ENCODE measurements around the gene ATL1. TPM values are rescaled to one million over a fixed set of nuclear protein-coding genes. Genes with fewer than 3 reads are reported as not detected.

Gene ATL1
- total and polyA plus RNA-seq, 2 of the 4 experiments (the other 2 are of a cell fraction), result 6.0 to 12.2 TPM

DNA sequence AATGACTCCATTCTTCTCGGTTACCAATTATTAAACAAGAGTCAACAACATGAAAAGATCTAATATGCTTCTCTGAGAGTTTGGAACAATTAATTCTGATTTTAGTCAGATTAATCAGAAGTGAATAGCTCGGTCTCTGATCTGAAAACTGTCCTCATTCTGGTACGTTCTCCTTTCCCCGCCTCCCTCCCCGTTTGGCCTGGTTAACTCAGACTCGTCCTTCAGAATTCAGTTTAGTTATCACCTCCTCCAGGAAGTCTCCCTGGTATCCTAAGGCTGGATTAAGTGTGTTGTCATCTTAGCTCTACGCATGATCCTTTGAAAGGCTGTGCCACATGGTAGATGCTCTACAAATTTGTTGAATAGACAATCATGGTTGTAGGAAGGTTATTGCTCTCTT lies 49.8 kb upstream of the ATL1 start:
- H3K4me1 ChIP-seq (ENCODE audit: control insufficient read depth, insufficient read depth, low read length), result no peaks in the 10 kb centered on the region
- no peak overlapping the region for H4K5ac ChIP-seq (ENCODE audit: low read depth, low read length)
- CTCF ChIA-PET, result no interaction called here
- peaks cover 14 to 40% of the 10 kb centered on the region in 2 experiments for H3K79me1 ChIP-seq (ENCODE audit: low read depth in 1 of 2, low read length in 2 of 2)
- no peak overlapping the region for H2BK20ac ChIP-seq (ENCODE audit: low read depth, low read length)
- H3K9me3 ChIP-seq (ENCODE audit: control insufficient read depth, insufficient read depth, low read length), result no peaks in the 10 kb centered on the region
- H3K9ac ChIP-seq (ENCODE audit: low read depth, low read length), result no peak overlapping the region
- no peak overlapping the region for H3K4me2 ChIP-seq (ENCODE audit: low read depth, low read length)
- BruUV-seq (replicated peaks), result no TSS peak
- H2BK15ac ChIP-seq (ENCODE audit: low read depth, low read length), result no peak overlapping the region
- H4K8ac ChIP-seq (ENCODE audit: low read depth in 2 of 2, low read length in 2 of 2), result no peak overlapping the region
- H3K27me3 ChIP-seq (ENCODE audit: control insufficient read depth, insufficient read depth, low read length), result no peaks in the 10 kb centered on the region
- POLR2A ChIA-PET (ENCODE audit: unreplicated experiment), result no interaction called here
- peaks cover 54% of the 10 kb centered on the region for H4K20me1 ChIP-seq (ENCODE audit: insufficient read depth, low read length)
- peaks cover 4% of the 10 kb centered on the region; the same call in 1 of the 2 replicates for H3K36me3 ChIP-seq (ENCODE audit: control insufficient read depth, insufficient read depth, low read length)
- H2BK5ac ChIP-seq (ENCODE audit: low read depth, low read length, poor library complexity, severe bottlenecking), result no peak overlapping the region
- peaks cover 3% of the 10 kb centered on the region; the same call in 1 of the 2 replicates for H3K9me1 ChIP-seq (ENCODE audit: insufficient read depth, low read length)
- TF ChIP-seq MXI1 (IDR thresholded peaks at IDR 0.05; ENCODE audit: borderline replicate concordance, low read depth, low read length), result no peak
- TF ChIP-seq RFX5 (IDR thresholded peaks at IDR 0.05; ENCODE audit: low read depth, low read length), result no peak
- no peak overlapping the region for H4K91ac ChIP-seq (ENCODE audit: insufficient read depth, low read depth, low read length)
- no peak overlapping the region for H3K56ac ChIP-seq (ENCODE audit: extremely low read depth, insufficient read depth, low read length)
- ATAC-seq (ENCODE audit: low read depth) (no peak), DNase-seq (no peak)
- no peak overlapping the region for H2AFZ ChIP-seq (replicated peaks; ENCODE audit: low read length, poor library complexity)
- no peak overlapping the region for H3K4ac ChIP-seq (ENCODE audit: low read depth, low read length)
- no CpG with 5 or more reads among the region's 7 CpGs for WGBS, 2 experiments (ENCODE audit: extremely low coverage in 2 of 2, insufficient read length in 1 of 2)
- no peak overlapping the region for H2AK9ac ChIP-seq (replicated peaks; ENCODE audit: low read depth, low read length, poor library complexity)
- no peak overlapping the region for H3K18ac ChIP-seq (ENCODE audit: low read depth, low read length)
- H2AK5ac ChIP-seq (ENCODE audit: low read depth, low read length), result 0 out of 2 replicates have a peak overlapping the region, but pooled peaks have one; percentile 13
- H3K23ac ChIP-seq (ENCODE audit: low read depth, low read length), result no peak overlapping the region
- dilution Hi-C loops (cut with HindIII; ENCODE audit: low sequenced_read_pairs, unreplicated experiment), result no loop called here
- H3K14ac ChIP-seq (replicated peaks; ENCODE audit: low read depth, low read length), result no peak overlapping the region; the same call in 1 of the 2 replicates
- no peak overlapping the region for H3K4me3 ChIP-seq (ENCODE audit: insufficient read depth, low read depth, low read length)
- H3K27ac ChIP-seq (ENCODE audit: insufficient read depth, low read length), result no peak overlapping the region
- H2BK120ac ChIP-seq (ENCODE audit: low read depth, low read length), result no peak overlapping the region
- in situ Hi-C loops (cut with MboI; ENCODE audit: low sequenced_read_pairs), result no loop called here
- intact Hi-C loops (cut with micrococcal nuclease), result no loop called here

Measured in IMR-90 (cell line).